Endodermal cell (in vitro differentiated cells): Measurements from ENCODE around the gene CCDC144A. TPM values are rescaled to one million over a fixed set of nuclear protein-coding genes. Genes with fewer than 3 reads are reported as not detected.
"Not testable (repeated sequence)": the region's sequence is repeated elsewhere in the genome, so short reads cannot be mapped to it uniquely, and the experiment has no call there.

Experiments
- DNase-seq: peaks from one replicate; pipeline ENCODE4 v3.0.0-alpha.2; 2017
- H3K27ac ChIP-seq: 2 replicates; pipeline ENCODE4 v1.5.1; 2013; ENCODE audit warnings: mild to moderate bottlenecking, low read depth, low read length, moderate library complexity
- H3K27me3 ChIP-seq: 2 replicates; pipeline ENCODE4 v1.6.1; 2013; ENCODE audit warnings: mild to moderate bottlenecking, low read length, moderate library complexity; ENCODE audit not compliant: insufficient read depth, control insufficient read depth, poor library complexity, severe bottlenecking
- H3K36me3 ChIP-seq: 2 replicates; pipeline ENCODE4 v1.7.0; 2013; ENCODE audit warnings: mild to moderate bottlenecking, low read length, moderate library complexity; ENCODE audit not compliant: control insufficient read depth, insufficient read depth
- H3K4me1 ChIP-seq: one replicate; pipeline ENCODE4 v1.7.0; 2013; ENCODE audit warnings: low read length; ENCODE audit not compliant: control insufficient read depth, insufficient read depth
- H3K4me3 ChIP-seq: 2 replicates; pipeline ENCODE4 v1.5.1; 2013; ENCODE audit warnings: mild to moderate bottlenecking, low read length, moderate library complexity
- H3K9ac ChIP-seq: 2 replicates; pipeline ENCODE4 v1.6.1; 2013; ENCODE audit warnings: mild to moderate bottlenecking, low read length, moderate library complexity; ENCODE audit not compliant: poor library complexity, severe bottlenecking; ENCODE audit errors: extremely low read depth
- H3K9me3 ChIP-seq: 2 replicates; pipeline ENCODE4 v1.6.1; 2013; ENCODE audit warnings: mild to moderate bottlenecking, low read length, moderate library complexity; ENCODE audit not compliant: control insufficient read depth
- H3K27ac Mint-ChIP-seq: 2 replicates; pipeline ENCODE4 v1.8.0; 2020; ENCODE audit warnings: mixed read lengths
- H3K27me3 Mint-ChIP-seq: 2 replicates; pipeline ENCODE4 v1.8.0; 2021; ENCODE audit warnings: mild to moderate bottlenecking, mixed read lengths; ENCODE audit not compliant: insufficient read depth
- H3K36me3 Mint-ChIP-seq: 2 replicates; pipeline ENCODE4 v1.8.0; 2020; ENCODE audit warnings: low read depth, mixed read lengths
- H3K4me1 Mint-ChIP-seq: 2 replicates; pipeline ENCODE4 v1.8.0; 2020; ENCODE audit warnings: mixed read lengths
- H3K4me3 Mint-ChIP-seq: 2 replicates; pipeline ENCODE4 v1.8.0; 2020; ENCODE audit warnings: mild to moderate bottlenecking, moderate library complexity, mixed read lengths
- H3K9me3 Mint-ChIP-seq: 2 replicates; pipeline ENCODE4 v1.8.0; 2020; ENCODE audit warnings: mild to moderate bottlenecking, mixed read lengths
- CTCF ChIP-seq: fragments of 200-600 bp; sonication (generic); conservative IDR thresholded peaks from 2 replicates; pipeline ENCODE4 v1.5.0; 2021; ENCODE audit warnings: antibody characterized with exemption, mild to moderate bottlenecking
- WGBS, 2 experiments: methylation state at CpG; one replicate each; pipeline versions ENCODE4 v1.1.5 to v1.1.7; 2013; ENCODE audit warnings: missing lambda C conversion rate in 2 of 2, mixed read lengths in 1 of 2; ENCODE audit not compliant: insufficient coverage in 1 of 2, insufficient read length in 1 of 2; 5-methylcytosine and 5-hydroxymethylcytosine counted together
- total RNA-seq, 2 donors: library from RNA; stranded (reverse); fragmentation: NEBNext Ultra II Directional in 1 of 2; extraction: Animal tissue kit (Norgen Biotek cat#: 25700) in 1 of 2; gene quantifications; 2 replicates in 1 of 2; 3 replicates in 1 of 2; pipeline ENCODE4 v1.2.1, GENCODE V29; 2021

Gene CCDC144A
- total RNA-seq, 2 donors from 2014 or later, result 0.81 to 1.3 TPM

- Mint-ChIP-seq H3K36me3 (no peaks in the 10 kb centered on the region), H3K9me3 (no peaks in the 10 kb centered on the region), H3K27me3 (no peaks in the 10 kb centered on the region), H3K4me3 (no peak overlapping the region), H3K27ac (no peak overlapping the region), H3K4me1 (no peaks in the 10 kb centered on the region)
- Histone ChIP-seq H3K4me3 (no peak overlapping the region), H3K9me3 (no peaks in the 10 kb centered on the region), H3K27ac (no peak overlapping the region), H3K9ac (no peak overlapping the region), H3K4me1 (no peaks in the 10 kb centered on the region), H3K27me3 (no peaks in the 10 kb centered on the region), H3K36me3 (no peaks in the 10 kb centered on the region)
- no peak for TF ChIP-seq CTCF
- WGBS, 2 experiments, result 92% methylated on average over 4 to 6 of the region's 6 CpGs
- DNase-seq, result no peak
Measured at GRCh38 chr17:16676676-16677268, 13.3 kb upstream of the CCDC144A start.

GRCh38 chr17:16683290-16684138 is 6.5 kb upstream of the CCDC144A start:
- H3K9me3 Mint-ChIP-seq, H3K4me1 ChIP-seq, H3K36me3 ChIP-seq, H3K4me1 Mint-ChIP-seq, H3K4me3 ChIP-seq, H3K9me3 ChIP-seq, H3K36me3 Mint-ChIP-seq, H3K9ac ChIP-seq, H3K27me3 ChIP-seq, H3K27ac ChIP-seq, H3K27ac Mint-ChIP-seq: not testable (repeated sequence)
- WGBS, 2 experiments, result 89 to 95% methylated on average over 40 to 44 of the region's 44 CpGs
- peaks cover 19% of the 10 kb centered on the region for H3K27me3 Mint-ChIP-seq
- peak overlapping the region; percentile 39 for H3K4me3 Mint-ChIP-seq
- DNase-seq, result peak; percentile 70

- not testable (repeated sequence) for H3K27ac Mint-ChIP-seq, H3K4me3 ChIP-seq, DNase-seq, H3K36me3 Mint-ChIP-seq, H3K36me3 ChIP-seq, H3K4me3 Mint-ChIP-seq, H3K9me3 ChIP-seq, H3K4me1 Mint-ChIP-seq, H3K27me3 ChIP-seq, H3K9ac ChIP-seq, H3K4me1 ChIP-seq, H3K27ac ChIP-seq
- Mint-ChIP-seq H3K9me3 (peaks cover 14% of the 10 kb centered on the region), H3K27me3 (peaks cover 21% of the 10 kb centered on the region)
- 100% methylated on average over 2 of the region's 4 CpGs; no CpG with 5 or more reads in 1 of the 2 experiments for WGBS, 2 experiments
Measured at GRCh38 chr17:16686019-16686418, 4.0 kb upstream of the CCDC144A start.

- Mint-ChIP-seq H3K9me3 (peaks cover 16% of the 10 kb centered on the region), H3K27me3 (peaks cover 19% of the 10 kb centered on the region), H3K27ac (peak overlapping the region; percentile 70)
- WGBS, 2 experiments, result 5% methylated on average over 4 of the region's 5 CpGs; no CpG with 5 or more reads in 1 of the 2 experiments
- not testable (repeated sequence) for H3K27me3 ChIP-seq, H3K4me1 Mint-ChIP-seq, H3K4me3 ChIP-seq, H3K4me1 ChIP-seq, H3K36me3 Mint-ChIP-seq, H3K9ac ChIP-seq, H3K36me3 ChIP-seq, H3K27ac ChIP-seq, H3K4me3 Mint-ChIP-seq, H3K9me3 ChIP-seq
- peak; percentile 90 for DNase-seq
Measured at GRCh38 chr17:16687151-16687550, 2.9 kb upstream of the CCDC144A start.

- WGBS, 2 experiments, result 95 to 96% methylated on average over 7 to 17 of the region's 30 CpGs
- H3K4me1 Mint-ChIP-seq, H3K27ac Mint-ChIP-seq, H3K9me3 ChIP-seq, H3K4me1 ChIP-seq, H3K36me3 Mint-ChIP-seq, DNase-seq, H3K36me3 ChIP-seq, H3K27me3 Mint-ChIP-seq, H3K27me3 ChIP-seq, H3K9ac ChIP-seq, H3K27ac ChIP-seq, H3K4me3 Mint-ChIP-seq, H3K4me3 ChIP-seq: not testable (repeated sequence)
- peaks cover 16% of the 10 kb centered on the region for H3K9me3 Mint-ChIP-seq
Measured at GRCh38 chr17:16690447-16690846, 406 bp downstream of the CCDC144A start.

GRCh38 chr17:16697603-16698002 is 7.6 kb downstream of the CCDC144A start:
- H3K9me3 ChIP-seq, H3K4me3 Mint-ChIP-seq, H3K36me3 Mint-ChIP-seq, H3K27ac ChIP-seq, H3K4me3 ChIP-seq, H3K9ac ChIP-seq, H3K27me3 ChIP-seq, H3K4me1 Mint-ChIP-seq, H3K27ac Mint-ChIP-seq, DNase-seq, H3K27me3 Mint-ChIP-seq, H3K4me1 ChIP-seq, H3K9me3 Mint-ChIP-seq, H3K36me3 ChIP-seq: not testable (repeated sequence)
- 92 to 100% methylated on average over 1 to 2 of the region's 5 CpGs for WGBS, 2 experiments
